H4 (cell line): Measurements from ENCODE around the gene INO80D. TPM values are rescaled to one million over a fixed set of nuclear protein-coding genes. Genes with fewer than 3 reads are reported as not detected.
"Not testable (repeated sequence)": the region's sequence is repeated elsewhere in the genome, so short reads cannot be mapped to it uniquely, and the experiment has no call there.

Experiments used
- DNase-seq: peaks from one replicate; pipeline ENCODE4 v3.0.0-alpha.2; 2015; ENCODE audit warnings: low spot score
- total RNA-seq: library from RNA; depleted of rRNA; stranded (reverse); fragments of >200 nt; shearing (Covaris generic); gene quantifications from 2 replicates; pipeline ENCODE4 v1.2.3, GENCODE V29; 2014

INO80D gene
- total RNA-seq, 1 experiment from 2014 or later = 2.3 TPM

DNA sequence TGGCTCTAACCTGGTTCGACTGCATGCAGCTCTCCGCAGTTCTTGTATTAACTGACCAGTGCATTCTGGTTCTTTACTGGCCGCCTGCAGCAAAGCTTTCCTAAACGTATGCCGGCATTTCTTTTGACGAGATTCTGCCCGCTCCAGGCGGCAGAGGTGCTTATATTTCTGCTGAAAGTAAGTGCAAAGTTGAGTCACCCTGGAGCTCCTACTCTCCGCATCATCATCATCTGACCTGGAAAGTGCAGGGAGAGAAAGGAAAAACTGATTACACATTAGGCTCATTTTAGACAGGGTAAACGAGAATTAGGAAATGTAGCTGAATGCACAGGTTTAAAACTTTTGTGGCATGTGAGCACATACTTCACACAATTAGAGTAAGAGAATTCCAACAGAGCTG, 57.9 kb downstream of the INO80D start:
- DNase-seq = no peak

DNA sequence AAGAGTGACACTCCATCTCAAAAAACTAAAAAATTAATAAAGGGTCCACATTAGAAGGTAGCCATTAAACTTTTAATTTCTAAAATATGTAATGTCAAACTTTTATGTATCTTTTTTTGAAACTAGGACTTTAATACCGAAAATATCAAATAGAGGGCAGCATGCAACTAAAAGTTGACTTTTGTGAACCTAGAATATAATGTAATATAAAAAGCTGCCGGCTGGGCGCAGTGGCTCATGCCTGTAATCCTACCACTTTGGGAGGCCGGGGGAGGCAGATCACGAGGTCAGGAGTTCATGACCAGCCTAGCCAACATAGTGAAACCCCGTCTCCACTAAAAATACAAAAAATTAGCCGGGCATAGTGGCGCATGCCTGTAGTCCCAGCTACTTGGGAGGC, 62.8 kb downstream of the INO80D start:
- DNase-seq = no peak

DNA sequence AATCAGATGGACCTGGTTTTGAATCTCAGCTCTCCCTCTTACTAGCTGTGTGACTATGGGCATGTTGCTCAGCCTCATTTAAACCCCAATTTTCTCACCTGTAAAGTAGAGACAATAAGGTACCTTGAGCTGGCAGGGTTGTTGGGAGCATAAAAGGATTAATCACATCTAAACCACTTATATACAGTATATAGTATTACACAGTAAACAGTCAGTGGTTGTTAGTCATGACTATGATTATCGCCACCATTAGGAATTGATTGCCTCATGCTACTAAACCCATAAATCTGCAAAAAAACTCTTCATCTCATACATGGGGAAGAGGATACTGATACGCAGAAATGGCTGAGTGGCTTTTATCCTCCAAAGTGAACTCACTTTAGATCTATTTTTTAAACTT, 65.8 kb downstream of the INO80D start:
- DNase-seq = no peak

DNA sequence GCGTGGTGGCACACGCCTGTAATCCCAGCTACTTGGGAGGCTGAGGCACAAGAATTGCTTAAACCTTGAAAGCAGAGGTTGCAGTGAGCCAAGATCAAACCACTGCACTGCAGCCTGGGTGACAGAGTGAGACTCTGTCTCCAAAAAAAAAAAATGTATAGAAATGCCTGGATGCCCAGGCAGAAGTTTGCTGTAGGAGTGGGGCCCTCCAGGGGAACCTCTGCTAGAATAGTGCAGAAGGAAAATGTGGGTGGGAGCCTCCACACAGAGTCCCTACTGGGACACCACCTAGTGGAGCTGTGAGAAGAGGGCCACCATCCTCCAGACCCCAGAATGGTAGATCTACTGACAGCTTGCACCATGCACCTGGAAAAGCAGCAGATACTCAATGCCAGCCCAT, 70.2 kb downstream of the INO80D start:
- not testable (repeated sequence) for DNase-seq

DNA sequence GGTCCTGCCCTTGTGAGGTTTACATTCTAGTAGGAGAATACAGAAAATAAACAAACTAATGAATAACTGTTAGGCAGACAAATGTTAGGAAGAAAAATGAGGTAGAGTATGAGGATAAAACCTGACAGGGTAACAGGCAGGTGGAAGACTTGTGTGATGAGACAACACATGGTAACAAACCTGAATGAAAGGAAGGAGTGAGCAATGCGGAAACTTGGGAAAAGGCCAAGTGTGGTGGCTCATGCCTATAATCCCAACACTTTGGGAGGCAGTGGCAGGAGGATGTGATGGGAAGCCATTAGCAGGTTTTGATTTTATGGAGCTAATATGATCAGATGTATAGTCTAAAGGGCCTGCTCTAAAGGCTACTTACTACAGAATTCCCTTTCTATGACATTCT, 74.2 kb downstream of the INO80D start:
- no peak for DNase-seq

DNA sequence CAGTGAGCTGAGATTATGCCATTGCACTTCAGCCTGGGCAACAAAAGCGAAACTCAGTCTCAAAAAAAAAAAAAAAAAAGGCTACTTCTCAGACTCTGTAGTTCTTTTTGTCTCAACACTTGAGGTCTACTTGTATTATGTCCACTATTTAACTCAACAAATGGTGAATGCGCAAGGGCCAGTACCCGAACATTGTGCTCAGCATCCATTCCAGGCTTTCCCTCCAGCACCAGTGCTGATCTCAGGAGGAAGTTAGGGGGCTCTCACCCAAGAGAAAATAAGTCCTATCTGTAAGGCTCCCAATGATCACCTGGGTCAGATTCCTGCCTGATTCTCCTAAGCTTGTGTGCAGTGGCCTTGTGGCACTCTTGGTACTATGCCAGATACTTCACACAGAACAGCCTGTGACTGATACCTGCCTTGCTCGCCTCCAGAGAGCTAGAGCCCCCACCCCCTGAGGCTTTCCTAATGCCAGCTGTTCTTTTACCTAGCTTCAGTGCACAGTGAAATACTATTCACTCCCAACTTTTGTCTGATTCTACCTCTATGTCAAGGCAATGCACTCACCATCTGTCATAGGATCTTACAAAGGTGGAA, 74.9 kb downstream of the INO80D start:
- DNase-seq = no peak

DNA sequence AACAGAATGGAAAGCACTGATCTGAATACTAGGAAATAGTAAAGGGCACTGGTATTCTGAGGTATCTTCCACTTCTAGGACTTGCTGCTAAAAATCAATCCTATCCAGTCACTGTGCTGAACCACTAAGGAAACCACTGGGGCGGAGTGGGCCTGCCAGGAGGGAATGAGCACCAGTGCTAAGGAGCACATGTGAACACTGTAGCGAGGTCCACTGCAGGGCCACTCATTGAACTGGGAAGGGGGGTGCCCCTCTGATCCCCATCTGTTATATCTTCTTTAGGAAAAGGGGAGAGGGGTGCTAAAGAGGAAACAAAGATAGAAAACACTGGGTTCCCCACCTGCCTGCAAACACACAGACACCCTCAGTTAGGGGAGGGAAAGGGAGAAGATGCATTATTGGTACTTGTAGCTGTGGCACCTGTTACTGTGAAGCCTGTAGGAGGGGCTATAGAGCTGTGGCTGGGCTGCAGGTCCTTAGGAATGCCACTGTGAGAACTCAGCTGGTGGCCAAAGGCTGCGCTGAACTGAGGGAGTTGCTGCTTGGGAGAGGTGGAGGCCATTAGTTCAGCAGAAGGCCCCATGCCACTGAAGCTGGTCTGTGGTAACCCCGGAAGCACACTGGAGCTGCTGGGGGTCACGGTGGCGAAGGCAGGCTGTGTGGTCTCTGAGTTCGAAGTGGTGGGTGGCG, 81.8 kb downstream of the INO80D start:
- DNase-seq = peak; percentile 15

DNA sequence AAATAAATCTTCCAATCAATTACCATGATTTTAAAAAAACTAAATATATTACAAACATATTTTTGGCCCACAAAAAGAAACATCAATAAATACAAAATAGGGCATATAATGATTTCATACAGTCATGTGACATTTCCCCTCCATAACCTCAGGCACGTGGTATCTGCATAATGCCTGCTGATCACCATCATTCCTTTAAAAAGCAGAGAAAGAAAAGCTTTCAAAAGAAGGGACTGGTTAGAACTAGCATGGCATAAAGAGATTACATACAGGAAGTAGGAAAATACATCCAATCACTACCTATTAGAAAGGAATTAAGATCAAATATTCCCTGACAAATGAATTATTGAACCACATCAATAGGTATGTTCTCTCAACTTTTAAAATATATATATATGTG, 83.5 kb downstream of the INO80D start:
- no peak for DNase-seq

DNA sequence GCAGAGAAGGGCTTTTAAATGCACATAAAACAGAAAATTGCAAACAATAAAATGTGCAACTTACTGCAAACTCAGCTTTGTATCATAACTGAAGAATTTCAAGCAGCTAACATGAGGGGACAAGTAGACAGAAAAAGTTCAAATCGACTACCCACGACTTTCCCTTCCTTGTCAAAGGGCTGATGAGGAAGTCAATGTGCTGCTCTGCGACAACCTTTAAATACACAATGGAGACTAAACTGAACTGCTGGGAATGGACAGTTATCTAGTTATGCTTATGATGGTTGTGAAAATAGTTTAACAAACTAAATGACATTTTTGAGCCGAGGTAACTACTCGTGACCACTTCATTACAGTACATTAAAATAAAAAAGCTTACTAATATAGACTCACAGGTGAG, 84.1 kb downstream of the INO80D start:
- DNase-seq = no peak

DNA sequence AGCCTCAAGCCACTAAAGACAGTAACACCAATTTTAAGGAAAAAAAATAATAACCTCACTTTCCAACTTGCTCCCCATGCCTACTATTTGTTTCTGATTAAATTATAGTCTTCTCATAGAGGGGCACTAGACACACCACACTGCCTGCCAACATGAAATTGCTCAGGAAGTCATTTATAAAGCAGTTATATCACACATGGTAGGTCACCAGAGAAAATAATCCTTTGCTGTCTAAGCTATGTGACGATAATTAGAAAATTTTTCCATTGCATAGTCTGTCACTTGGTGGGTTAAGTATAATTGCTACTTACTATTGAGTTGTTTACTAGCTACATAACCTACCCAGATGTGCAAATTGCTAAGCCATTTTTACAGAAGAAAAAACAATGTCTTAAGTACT, 85.2 kb downstream of the INO80D start:
- no peak for DNase-seq

DNA sequence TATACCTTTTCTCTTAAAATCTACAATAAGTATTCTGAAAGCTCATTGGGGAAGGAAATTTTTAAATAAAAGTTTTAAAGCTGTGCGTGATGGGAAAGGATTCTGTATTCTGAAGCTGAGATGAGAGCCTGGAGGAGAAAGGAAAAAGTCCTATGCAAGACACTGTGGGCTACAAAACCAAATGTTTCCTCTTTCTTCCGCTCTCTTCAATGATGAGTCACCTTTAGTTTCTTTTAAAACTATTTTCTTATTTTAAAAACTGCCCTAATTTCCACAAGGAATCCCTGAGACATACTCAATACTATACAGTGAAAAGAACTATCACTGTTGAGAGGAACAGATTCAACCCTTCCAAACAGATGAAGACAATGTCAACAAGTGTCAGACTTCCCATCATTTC, 87.4 kb downstream of the INO80D start:
- no peak for DNase-seq

DNA sequence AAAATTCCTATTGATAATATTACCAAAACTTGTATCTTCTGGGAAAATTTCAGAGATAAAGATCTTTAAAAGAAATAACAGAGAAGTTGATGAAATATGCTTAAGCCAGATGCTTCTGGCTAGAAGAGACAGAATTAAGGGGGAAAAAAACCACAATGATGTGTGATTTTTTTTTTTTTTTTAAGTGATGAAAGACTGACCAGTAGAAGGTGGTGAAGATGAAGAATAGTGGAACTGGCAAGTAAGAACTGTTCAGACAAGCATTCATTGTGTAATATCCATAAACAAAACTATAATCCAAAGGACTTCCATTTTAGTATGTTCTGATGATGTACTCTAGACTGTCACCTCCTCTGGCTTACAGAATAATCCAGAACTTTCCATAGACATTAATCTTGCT, 89.8 kb downstream of the INO80D start:
- no peak for DNase-seq

DNA sequence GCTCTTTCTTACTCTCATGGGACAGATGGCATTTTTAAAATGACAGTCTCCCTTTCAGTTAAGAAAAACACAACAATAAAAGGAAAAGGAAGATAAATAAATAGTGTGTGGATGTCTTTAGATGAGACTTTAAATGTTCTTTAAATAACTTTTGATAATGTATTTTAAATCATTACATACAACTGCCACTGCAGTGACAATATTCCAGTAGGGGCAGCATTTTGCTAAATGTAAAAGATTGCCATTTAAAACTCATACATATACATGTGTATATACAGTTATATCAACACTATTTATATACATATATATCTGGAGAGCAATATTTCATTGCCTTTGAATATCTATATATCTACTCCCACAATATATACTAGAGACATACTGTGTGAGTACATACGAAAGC, 90.7 kb downstream of the INO80D start:
- DNase-seq = no peak

DNA sequence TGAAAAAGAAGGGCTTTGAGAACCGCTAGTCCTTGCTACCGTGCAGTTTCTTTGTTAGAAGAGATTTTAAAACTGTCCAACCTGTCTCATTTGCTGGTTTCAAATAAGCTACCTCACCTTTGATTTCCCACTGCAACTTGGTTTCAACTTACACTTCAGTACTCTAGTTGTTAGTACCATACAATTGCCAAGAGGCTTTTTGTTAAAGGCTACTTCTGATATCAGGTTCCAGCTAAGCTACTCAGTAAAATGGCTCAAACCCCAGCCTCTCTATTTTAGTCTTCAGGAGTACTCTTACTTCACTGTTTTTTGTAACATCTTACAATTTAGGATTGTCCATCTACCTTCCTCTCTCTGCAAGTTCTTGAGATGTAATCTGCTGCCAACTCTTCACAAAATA, 91.6 kb downstream of the INO80D start:
- DNase-seq = no peak

DNA sequence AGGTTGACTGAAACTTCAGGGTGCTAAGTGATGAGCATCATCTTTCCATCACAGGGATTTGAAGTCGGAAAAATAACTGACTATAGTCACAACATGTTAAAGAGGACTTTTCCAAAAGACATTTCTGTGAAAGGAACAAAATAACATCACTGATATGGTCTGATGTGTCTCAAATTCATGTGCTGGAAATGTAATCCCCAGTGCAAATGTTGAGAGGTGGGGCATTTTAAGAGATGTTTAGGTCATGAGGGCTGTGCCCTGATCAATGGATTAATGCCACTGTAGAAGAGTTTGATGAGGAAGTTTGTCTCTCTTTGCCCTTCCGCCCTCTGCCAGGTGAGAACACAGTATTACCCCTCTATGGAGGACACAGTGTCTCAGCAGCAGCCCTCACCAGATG, 95.9 kb downstream of the INO80D start:
- DNase-seq = no peak

DNA sequence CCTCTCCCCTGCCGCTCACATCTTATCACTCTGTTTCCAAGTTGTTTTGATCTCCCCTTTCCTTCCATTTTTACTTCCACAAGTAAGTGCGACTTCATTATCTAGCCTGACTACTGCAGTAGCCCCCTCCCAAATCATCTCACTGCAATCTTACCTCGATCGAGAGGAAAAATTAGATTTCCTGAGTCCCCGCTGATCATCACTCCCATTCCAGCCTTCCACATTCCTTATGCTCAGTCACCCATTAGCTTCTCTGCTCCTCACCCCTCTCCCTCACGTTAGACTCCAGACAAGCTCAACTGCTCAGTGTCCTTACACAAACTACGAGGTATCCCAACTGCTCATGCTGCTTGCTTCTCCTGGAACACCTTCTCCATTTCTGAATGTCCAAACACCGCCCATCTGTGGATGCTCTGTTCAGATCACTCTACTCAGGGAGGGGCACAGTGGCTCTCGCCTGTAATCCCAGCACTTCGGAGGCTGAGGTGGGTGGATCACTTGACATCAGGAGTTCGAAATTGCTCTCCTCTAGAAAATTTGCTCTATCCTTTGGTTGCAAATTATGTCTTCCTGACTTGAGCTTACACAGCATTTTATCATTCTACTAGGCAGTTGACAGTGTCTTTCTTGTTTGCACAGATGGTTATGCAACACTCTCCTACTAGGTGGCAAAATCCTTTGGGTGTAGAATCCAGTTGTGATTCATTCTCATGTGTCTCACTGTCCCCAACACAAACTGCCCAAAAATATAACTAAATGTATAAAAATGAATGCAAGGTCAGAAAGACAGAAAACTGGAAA, 96.5 kb downstream of the INO80D start:
- DNase-seq = no peak

DNA sequence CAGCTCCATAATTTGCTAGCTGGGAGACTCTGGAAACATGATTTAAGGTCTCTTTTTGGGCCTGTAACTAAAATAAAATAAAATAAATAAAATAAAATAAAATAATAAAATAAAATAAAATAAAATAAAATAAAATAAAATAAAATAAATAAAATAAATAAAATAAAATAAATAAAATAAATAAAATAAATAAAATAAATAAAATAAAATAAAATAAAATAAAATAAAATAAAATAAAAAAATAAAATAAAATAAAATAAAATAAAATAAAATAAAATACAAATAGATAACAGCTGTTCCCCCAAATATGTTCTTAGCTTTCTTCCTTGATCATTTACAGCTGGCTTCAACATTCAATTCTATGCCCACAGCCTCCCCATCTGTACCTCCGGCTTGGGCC, 97.3 kb downstream of the INO80D start:
- DNase-seq = not testable (repeated sequence)

DNA sequence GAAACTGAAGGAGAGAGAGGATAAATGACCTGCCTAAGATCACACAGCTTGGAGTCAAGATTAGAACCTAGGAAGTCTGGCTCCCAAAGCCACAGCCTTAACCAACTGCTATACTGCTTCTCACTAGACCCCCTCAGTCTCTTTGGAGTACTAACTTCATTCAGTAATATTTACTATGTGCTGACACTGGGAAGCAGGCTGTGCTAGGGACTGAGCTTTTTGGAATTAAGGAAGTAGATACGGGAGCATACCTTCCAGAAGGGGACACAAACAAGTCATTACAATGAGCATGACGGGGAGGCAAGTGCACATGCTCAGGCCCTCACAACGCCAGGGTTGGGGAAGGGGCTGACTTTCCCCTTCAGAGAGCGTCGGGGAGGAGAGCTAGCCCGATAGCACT, 97.7 kb downstream of the INO80D start:
- no peak for DNase-seq

DNA sequence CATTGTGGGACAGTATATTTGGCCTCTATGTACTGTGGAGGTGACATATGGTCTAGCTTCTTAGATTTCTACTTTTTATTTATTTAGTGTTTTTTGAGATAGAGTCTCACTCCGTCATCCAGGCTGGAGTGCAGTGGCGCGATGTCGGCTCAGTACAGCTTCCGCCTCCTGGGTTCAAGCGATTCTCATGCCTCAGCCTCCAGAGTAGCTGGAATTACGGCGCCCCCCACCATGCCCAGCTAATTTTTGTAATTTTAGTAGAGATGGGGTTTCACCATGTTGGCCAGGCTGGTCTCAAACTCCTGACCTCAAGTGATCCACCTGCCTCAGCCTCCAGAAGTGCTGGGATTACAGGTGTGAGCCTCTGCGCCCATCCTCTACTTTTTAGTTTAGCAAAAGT, 99.6 kb downstream of the INO80D start:
- not testable (repeated sequence) for DNase-seq

DNA sequence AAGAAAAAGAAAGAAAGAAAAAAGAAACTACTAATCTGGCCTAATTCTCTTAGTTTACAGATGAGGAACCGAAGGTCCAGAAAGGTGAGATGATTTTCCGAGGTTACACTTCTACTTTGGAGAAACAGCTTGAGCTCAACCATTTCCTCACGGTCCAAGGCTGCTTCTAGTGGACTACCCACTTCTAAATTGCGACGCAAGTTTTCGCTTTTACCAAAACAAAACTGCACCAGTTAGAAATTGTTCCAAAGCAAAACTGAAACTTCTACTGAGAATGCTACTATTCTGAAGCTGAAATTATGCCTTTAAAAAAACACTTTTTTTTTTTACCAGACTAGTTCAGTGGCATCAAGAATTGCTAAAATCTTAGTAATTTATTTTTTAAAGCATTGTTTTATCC, 101.6 kb downstream of the INO80D start:
- DNase-seq = no peak

DNA sequence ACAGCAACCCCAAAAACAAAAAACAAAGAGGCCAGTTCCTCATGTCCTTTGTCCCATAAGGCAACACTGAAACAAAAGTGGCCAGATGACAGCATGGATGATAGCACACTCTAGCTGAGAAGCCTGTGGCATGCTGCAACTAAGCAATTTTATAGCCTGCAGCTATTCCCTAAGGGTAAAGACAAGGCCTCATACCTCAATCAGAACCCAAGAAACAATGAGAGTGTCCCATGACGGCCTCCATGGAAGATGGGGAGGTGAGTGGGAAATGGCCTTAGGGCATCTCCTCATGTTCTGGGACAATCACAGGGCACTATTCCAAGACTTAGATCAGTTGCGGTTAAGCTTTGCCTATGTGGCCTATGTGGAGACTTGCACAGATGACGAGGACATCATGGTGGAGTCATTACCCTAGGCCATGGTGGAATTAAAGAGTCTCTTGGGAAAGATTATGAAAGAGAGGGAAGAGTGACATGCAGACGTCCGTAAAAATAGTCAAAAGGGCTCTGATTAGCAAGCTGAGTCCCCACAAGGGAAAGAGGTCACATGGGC, 103.1 kb downstream of the INO80D start:
- DNase-seq = no peak

DNA sequence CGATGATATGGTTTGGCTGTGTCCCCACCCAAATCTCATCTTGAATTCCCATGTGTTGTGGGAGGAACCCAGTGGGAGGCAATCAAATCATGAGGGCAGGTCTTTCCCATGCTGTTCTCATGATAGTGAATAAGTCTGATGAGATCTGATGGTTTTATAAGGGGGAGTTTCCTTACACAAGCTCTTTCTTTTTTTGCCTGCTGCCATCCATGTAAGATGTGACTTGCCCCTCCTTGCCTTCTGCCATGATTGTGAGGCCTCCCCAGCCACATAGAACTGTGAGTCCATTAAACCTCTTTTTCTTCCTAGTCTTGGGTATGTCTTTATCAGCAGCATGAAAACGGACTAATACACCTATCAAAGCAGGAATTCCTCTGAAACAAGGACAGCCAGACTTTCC, 107.2 kb downstream of the INO80D start:
- DNase-seq = not testable (repeated sequence)

DNA sequence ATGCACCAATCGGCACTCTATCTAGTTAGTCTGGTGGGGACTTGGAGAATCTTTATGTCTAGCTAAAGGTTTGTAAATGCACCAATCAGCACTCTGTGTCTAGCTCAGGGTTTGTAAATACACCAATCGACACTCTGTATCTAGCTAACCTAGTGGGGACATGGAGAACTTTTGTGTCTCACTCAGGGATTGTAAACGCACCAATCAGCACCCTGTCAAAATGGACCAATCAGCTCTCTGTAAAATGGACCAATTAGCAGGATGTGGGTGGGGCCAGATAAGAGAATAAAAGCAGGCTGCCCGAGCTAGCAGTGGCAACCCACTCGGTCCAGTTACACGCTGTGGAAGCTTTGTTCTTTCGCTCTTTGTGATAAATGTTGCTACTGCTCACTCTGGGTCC, 108.3 kb downstream of the INO80D start:
- DNase-seq = not testable (repeated sequence)
